CD14-positive monocyte (primary cell): Measurements from ENCODE around the gene ETV4. TPM values are rescaled to one million over a fixed set of nuclear protein-coding genes. Genes with fewer than 3 reads are reported as not detected.

Experiments used
- DNase-seq, 3 donors: peaks; one replicate each; pipeline ENCODE4 v3.0.0-alpha.2; 2011 to 2022
- H2AFZ ChIP-seq: 2 replicates; pipeline ENCODE4 v1.6.0; 2012; ENCODE audit warnings: mild to moderate bottlenecking, low read depth, low read length, inconsistent platforms; ENCODE audit not compliant: insufficient read depth, poor library complexity, severe bottlenecking
- H3K27ac ChIP-seq, 2 donors: 1 replicate in 1 of 2; 2 replicates in 1 of 2; pipeline ENCODE4 v1.5.1; 2012 to 2013; ENCODE audit warnings: low read length in 2 of 2, control low read depth in 1 of 2, inconsistent platforms in 1 of 2, low read depth in 1 of 2, mild to moderate bottlenecking in 1 of 2
- H3K27me3 ChIP-seq, 2 donors: one replicate each; pipeline versions ENCODE4 v1.6.0 to v1.6.1; 2011 to 2013; ENCODE audit warnings: low read length in 2 of 2; ENCODE audit not compliant: control insufficient read depth in 2 of 2, insufficient read depth in 2 of 2
- H3K36me3 ChIP-seq, 2 donors: replicated peaks in 1 of 2; 1 replicate in 1 of 2; 2 replicates in 1 of 2; pipeline versions ENCODE4 v1.5.1 to v1.6.1; 2012 to 2013; ENCODE audit warnings: low read length in 2 of 2, control low read depth in 1 of 2, inconsistent platforms in 1 of 2, mild to moderate bottlenecking in 1 of 2; ENCODE audit not compliant: insufficient read depth in 2 of 2, control insufficient read depth in 1 of 2
- H3K4me1 ChIP-seq, 2 donors: 1 replicate in 1 of 2; 2 replicates in 1 of 2; pipeline versions ENCODE4 v1.5.1 to v1.6.1; 2012 to 2013; ENCODE audit warnings: low read length in 2 of 2, control low read depth in 1 of 2, inconsistent platforms in 1 of 2, mild to moderate bottlenecking in 1 of 2, moderate library complexity in 1 of 2; ENCODE audit not compliant: insufficient read depth in 2 of 2, control insufficient read depth in 1 of 2
- H3K4me2 ChIP-seq: replicated peaks from 2 replicates; pipeline ENCODE3; 2012; ENCODE audit warnings: low read length, moderate library complexity, mild to moderate bottlenecking; ENCODE audit not compliant: poor library complexity, severe bottlenecking; ENCODE audit errors: extremely low read depth
- H3K4me3 ChIP-seq, 3 experiments: fragments of 200-600 bp in 1 of 3; sonication (generic) in 1 of 3; replicated peaks in 1 of 3; 1 replicate in 2 of 3; 2 replicates in 1 of 3; pipeline ENCODE4 v1.5.1; 2011 to 2013; ENCODE audit warnings: low read length in 3 of 3, mild to moderate bottlenecking in 3 of 3, control low read depth in 2 of 3, low read depth in 2 of 3, inconsistent platforms in 1 of 3, moderate library complexity in 1 of 3
- H3K79me2 ChIP-seq: 2 replicates; pipeline ENCODE4 v1.6.0; 2012; ENCODE audit warnings: mild to moderate bottlenecking, control low read depth, inconsistent platforms, low read length, moderate library complexity; ENCODE audit not compliant: insufficient read depth
- H3K9ac ChIP-seq: 2 replicates; pipeline ENCODE4 v1.6.0; 2017; ENCODE audit warnings: low read length, mild to moderate bottlenecking; ENCODE audit not compliant: insufficient read depth, poor library complexity, severe bottlenecking
- H3K9me3 ChIP-seq, 2 donors: replicated peaks in 1 of 2; 1 replicate in 1 of 2; 2 replicates in 1 of 2; pipeline versions ENCODE4 v1.5.1 to v1.6.1; 2012 to 2013; ENCODE audit warnings: low read length in 2 of 2, control low read depth in 1 of 2; ENCODE audit not compliant: control insufficient read depth in 1 of 2, insufficient read depth in 1 of 2
- H4K20me1 ChIP-seq: 2 replicates; pipeline ENCODE4 v1.6.0; 2012; ENCODE audit warnings: mild to moderate bottlenecking, low read length, control low read depth, moderate library complexity; ENCODE audit not compliant: insufficient read depth
- H3K27ac Mint-ChIP-seq, 7 donors: one replicate each; pipeline ENCODE4 v1.8.0; 2020; ENCODE audit warnings: mild to moderate bottlenecking in 7 of 7, mixed read lengths in 7 of 7, moderate library complexity in 6 of 7, inconsistent platforms in 2 of 7
- H3K27me3 Mint-ChIP-seq, 3 donors: one replicate each; pipeline ENCODE4 v1.8.0; 2021 to 2022; ENCODE audit warnings: low read depth in 3 of 3, mild to moderate bottlenecking in 3 of 3, mixed read lengths in 3 of 3, moderate library complexity in 3 of 3, inconsistent platforms in 1 of 3
- H3K36me3 Mint-ChIP-seq, 2 donors: one replicate each; pipeline ENCODE4 v1.8.0; 2020; ENCODE audit warnings: mixed read lengths in 2 of 2, inconsistent platforms in 1 of 2, mild to moderate bottlenecking in 1 of 2
- H3K4me1 Mint-ChIP-seq: one replicate; pipeline ENCODE4 v1.8.0; 2020; ENCODE audit warnings: mild to moderate bottlenecking, mixed read lengths
- H3K4me3 Mint-ChIP-seq, 2 donors: one replicate each; pipeline ENCODE4 v1.8.0; 2020; ENCODE audit warnings: mild to moderate bottlenecking in 2 of 2, mixed read lengths in 2 of 2, moderate library complexity in 1 of 2
- H3K9me3 Mint-ChIP-seq, 7 donors: one replicate each; pipeline ENCODE4 v1.8.0; 2020 to 2022; ENCODE audit warnings: mixed read lengths in 7 of 7, mild to moderate bottlenecking in 6 of 7, moderate library complexity in 6 of 7, inconsistent platforms in 2 of 7
- CTCF ChIP-seq: fragments of 200-600 bp; IDR thresholded peaks from one replicate; pipeline ENCODE4 v1.8.0; 2022; ENCODE audit warnings: antibody characterized with exemption, mild to moderate bottlenecking
- WGBS: methylation state at CpG from one replicate; pipeline ENCODE4 v1.1.5; 2013; ENCODE audit warnings: missing lambda C conversion rate; ENCODE audit not compliant: insufficient coverage; 5-methylcytosine and 5-hydroxymethylcytosine counted together
- intact Hi-C, 2 donors: fragments of 100-400 bp; cut with micrococcal nuclease; formaldehyde crosslinking; loops; one replicate each; pipeline versions ENCODE4 v1.15.0 to v1.15.1; 2023
- polyA plus RNA-seq, 3 donors: library from polyadenylated mRNA; depleted of rRNA in 1 of 3; unstranded in 2 of 3; stranded (reverse) in 1 of 3; fragments of 300-500 nt in 2 of 3; fragments of >200 nt in 1 of 3; fragmentation: Illumina TruSeq in 2 of 3; gene quantifications; 1 replicate in 2 of 3; 2 replicates in 1 of 3; pipeline ENCODE4 v1.2.3, GENCODE V29; 2012 to 2021

ETV4 gene
- polyA plus RNA-seq, 3 donors = not detected

- Histone ChIP-seq H4K20me1 (no peaks in the 10 kb centered on the region), H3K9ac (no peak overlapping the region), H3K9me3 (peaks cover 5 to 9% of the 10 kb centered on the region in 2 donors), H2AFZ (no peak overlapping the region), H3K4me1 (no peaks in the 10 kb centered on the region), H3K4me2 (no peak overlapping the region), H3K27ac (no peak overlapping the region), H3K79me2 (no peaks in the 10 kb centered on the region), H3K36me3 (no peaks in the 10 kb centered on the region), H3K4me3 (no peak overlapping the region), H3K27me3 (peaks cover 0 to under 1% of the 10 kb centered on the region in 2 donors)
- peaks cover 3% of the 10 kb centered on the region for H3K4me1 Mint-ChIP-seq
- TF ChIP-seq CTCF = no peak
- H3K27me3 Mint-ChIP-seq = peaks cover 17 to 22% (median 21%) of the 10 kb centered on the region in 3 donors
- H3K4me3 Mint-ChIP-seq = no peak overlapping the region
- intact Hi-C loops = loop anchor here in 1 of 2 donors (5.0 kb wide), 1 partner anchor 184 kb away; no protein-coding TSS in a partner anchor
- H3K9me3 Mint-ChIP-seq = peaks cover 5 to 12% (median 9%) of the 10 kb centered on the region in 7 donors
- WGBS = 95% methylated on average over 5 of the region's 7 CpGs
- H3K27ac Mint-ChIP-seq = no peak overlapping the region
- H3K36me3 Mint-ChIP-seq = no peaks in the 10 kb centered on the region
- no peak for DNase-seq
These were observed 37.2 kb upstream of the ETV4 start for GRCh38 chr17:43583332-43583731.

DNA sequence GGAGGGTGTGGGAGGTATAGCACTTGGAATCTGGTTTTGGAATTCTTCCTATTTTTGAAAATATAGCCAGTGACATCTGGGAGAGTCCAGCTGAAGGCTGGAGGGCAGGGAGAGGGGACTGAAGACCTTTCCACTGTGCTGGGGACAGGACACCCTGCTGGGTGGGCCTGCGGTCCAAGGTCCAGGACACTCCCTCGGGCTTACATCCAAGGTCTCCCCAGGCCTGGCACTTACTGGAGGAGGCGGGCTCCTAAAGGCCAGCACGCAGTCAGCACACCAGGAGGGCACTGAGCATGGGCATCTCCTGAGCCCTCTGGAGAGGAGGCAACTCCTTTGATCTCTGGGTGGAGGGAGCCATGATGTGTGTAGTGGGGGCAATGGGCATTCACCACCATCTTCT lies 35.5 kb upstream of the ETV4 start:
- peaks cover 3% of the 10 kb centered on the region for H3K4me1 Mint-ChIP-seq
- Histone ChIP-seq H3K9ac (no peak overlapping the region), H3K4me2 (no peak overlapping the region), H3K27me3 (peaks cover 0 to 3% of the 10 kb centered on the region in 2 donors), H3K27ac (no peak overlapping the region), H3K36me3 (no peaks in the 10 kb centered on the region), H3K79me2 (no peaks in the 10 kb centered on the region), H4K20me1 (no peaks in the 10 kb centered on the region), H2AFZ (no peak overlapping the region), H3K4me3 (no peak overlapping the region), H3K9me3 (no peaks in the 10 kb centered on the region), H3K4me1 (no peaks in the 10 kb centered on the region)
- H3K9me3 Mint-ChIP-seq = no peaks in the 10 kb centered on the region
- 92% methylated on average over 4 of the region's 4 CpGs for WGBS
- no peak overlapping the region for H3K4me3 Mint-ChIP-seq
- no peak overlapping the region for H3K27ac Mint-ChIP-seq
- intact Hi-C loops = loop anchor here in 1 of 2 donors (5.0 kb wide), 1 partner anchor 186 kb away; no protein-coding TSS in a partner anchor
- no peak for TF ChIP-seq CTCF
- no peak for DNase-seq
- peaks cover 17 to 30% (median 29%) of the 10 kb centered on the region in 3 donors for H3K27me3 Mint-ChIP-seq
- no peaks in the 10 kb centered on the region for H3K36me3 Mint-ChIP-seq
